Thyroid gland (tissue), 4 donors: Measurements from ENCODE around the gene PSME4.
"Not testable (repeated sequence)": the region's sequence is repeated elsewhere in the genome, so short reads cannot be mapped to it uniquely, and the experiment has no call there.

Source experiments
- CTCF ChIP-seq, 6 experiments: fragments of 200-600 bp in 3 of 6; fragments of 450-650 bp in 3 of 6; sonication (generic) in 3 of 6; IDR thresholded peaks; one replicate each; pipeline ENCODE4 v1.5.1; 2016 to 2019; ENCODE audit warnings: antibody characterized with exemption in 6 of 6, mild to moderate bottlenecking in 2 of 6, inconsistent platforms in 1 of 6, moderate library complexity in 1 of 6
- POLR2A ChIP-seq, 2 donors: fragments of 450-650 bp; IDR thresholded peaks; one replicate each; pipeline ENCODE4 v1.6.1; 2017; ENCODE audit warnings: antibody characterized with exemption in 2 of 2, mild to moderate bottlenecking in 2 of 2, moderate library complexity in 1 of 2

GRCh38 chr2:53851052-53851757 lies 119.6 kb downstream of the PSME4 start:
- not testable (repeated sequence) for TF ChIP-seq CTCF, POLR2A (IDR thresholded peaks at IDR 0.05)
